GOT3 (cell line): ENCODE measurements around the gene GPRIN1.
A peak's percentile ranks its signal among the peaks of the same experiment; 100 is the strongest.

ENCODE experiments used
- DNase-seq: peaks from one replicate; lab custom pipeline; 2025; ENCODE audit warnings: mixed read lengths; lab: John Stamatoyannopoulos, UW

Gene GPRIN1

GRCh38 chr5:176609724-176610434 lies at the start of gene GPRIN1:
TSS of gene GPRIN1 (minus strand) at chr5:176610156. CDS start at chr5:176599834, 10,322 bp downstream.
- DNase-seq: peak; percentile 56

GRCh38 chr5:176659512-176659839 lies 49.5 kb upstream of the GPRIN1 start:
- no peak for DNase-seq

- no peak for DNase-seq
Observed at GRCh38 chr5:176658817-176659511, 49.0 kb upstream of the GPRIN1 start.

DNA sequence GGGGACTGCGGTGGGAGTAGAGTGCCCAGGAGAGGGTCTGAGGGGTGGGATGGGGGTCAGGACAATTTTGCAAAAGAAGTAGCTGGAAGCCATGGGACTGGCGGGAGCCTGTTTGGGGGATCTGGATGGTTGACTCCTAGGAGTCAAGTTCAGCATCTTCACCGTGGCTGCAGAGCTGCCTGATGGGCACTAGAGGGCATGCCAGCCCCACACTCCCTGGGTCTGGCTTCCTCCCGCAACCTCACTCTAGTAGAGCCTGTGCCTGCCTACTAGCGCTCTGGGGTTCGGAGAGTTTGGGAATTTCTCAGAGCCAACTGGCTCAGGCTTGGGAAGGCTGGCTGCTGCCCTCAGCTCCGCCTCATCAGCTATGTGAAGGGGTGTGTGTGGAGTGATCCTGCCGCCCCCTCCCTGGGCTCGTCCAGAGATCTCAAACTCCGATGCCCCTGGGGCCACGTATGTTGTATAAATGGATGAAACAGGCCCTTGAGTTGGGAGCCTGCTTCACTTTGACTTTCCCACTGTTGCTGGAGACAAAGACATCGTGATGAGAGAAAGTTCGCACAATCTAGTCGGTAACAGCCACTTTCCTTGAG lies 48.1 kb upstream of the GPRIN1 start:
- DNase-seq: peak; percentile 33

DNA sequence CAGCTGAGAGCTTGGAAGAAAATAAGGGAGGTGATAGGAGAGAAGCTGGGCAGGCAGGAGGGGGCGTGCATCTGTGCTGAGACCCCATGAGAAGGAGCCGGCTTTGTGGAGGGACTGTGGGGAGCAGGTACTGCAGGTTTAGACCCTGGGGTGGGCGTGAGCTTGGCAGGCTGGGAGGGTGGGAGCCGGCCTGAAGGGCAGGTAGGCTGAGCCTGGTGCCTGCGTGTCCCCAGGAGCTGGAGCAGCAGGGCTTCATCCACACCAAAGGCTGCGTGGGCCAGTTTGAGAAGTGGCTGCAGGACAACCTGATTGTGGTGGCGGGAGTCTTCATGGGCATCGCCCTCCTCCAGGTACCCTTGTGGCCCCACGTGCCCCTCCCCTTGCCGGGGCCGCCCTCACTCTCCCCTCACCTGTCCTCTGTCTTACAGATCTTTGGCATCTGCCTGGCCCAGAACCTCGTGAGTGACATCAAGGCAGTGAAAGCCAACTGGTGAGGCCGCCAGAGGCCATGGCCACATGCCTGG lies 46.6 kb upstream of the GPRIN1 start:
- no peak for DNase-seq

DNA sequence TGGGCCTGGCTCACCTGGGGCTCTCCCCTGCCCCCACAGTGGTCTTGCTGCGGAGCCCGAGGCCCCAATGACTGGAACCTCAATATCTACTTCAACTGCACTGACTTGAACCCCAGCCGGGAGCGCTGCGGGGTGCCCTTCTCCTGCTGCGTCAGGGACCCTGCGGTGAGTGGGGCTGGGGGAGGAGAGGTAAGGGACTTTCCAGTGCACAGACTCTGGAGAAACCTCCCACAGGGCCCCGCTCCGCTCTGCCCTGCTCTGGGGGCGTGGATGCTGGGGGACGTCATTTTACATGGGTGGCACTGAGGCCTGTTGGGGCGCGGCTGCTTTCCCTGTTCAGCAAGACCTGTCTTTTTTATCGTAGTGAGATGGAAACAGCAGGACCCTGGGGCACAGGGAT lies 44.9 kb upstream of the GPRIN1 start:
- no peak for DNase-seq

- DNase-seq: no peak
Observed at GRCh38 chr5:176653401-176654385, 43.7 kb upstream of the GPRIN1 start.

GRCh38 chr5:176652136-176652535 lies 42.2 kb upstream of the GPRIN1 start:
- no peak for DNase-seq

- DNase-seq: no peak
Observed at GRCh38 chr5:176651472-176651980, 41.6 kb upstream of the GPRIN1 start.

GRCh38 chr5:176650354-176650884 lies 40.5 kb upstream of the GPRIN1 start:
- DNase-seq: no peak

DNA sequence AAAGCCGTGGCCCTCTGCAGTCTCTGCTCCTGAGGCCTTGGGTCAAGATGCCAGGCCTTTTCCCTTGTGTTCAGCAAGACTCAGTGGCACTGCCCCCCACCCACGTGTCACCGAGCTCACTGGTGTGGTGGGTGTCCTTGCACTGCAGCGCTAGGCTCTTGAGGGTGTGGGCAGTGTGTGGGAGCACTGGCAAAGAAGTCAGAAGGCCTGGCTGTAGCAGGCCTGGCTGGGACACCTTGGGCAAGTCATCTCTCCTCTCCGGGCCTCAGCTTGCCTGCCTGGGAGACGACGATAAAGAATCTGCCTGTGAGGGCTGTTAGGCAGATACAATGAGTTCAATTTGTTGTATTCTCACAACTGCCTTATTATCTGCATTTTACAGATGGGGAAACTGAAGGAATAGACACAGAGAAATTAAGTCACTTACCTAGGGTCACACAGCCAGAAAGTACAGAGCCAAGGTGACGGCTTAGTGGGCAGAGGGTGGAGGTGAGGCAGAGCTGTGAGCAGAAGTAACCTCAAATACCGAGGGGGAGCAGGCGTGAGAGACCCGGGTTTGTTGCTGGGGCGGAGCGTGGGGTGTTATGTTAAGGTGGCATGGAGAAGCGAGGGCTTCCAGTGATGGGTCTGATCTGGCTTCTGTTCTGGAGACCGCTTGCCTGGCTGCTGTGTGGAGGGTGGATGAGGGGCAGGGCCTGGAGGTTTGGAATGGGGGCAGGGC lies 38.7 kb upstream of the GPRIN1 start:
- no peak for DNase-seq

- DNase-seq: no peak
Observed at GRCh38 chr5:176647843-176648473, 38.0 kb upstream of the GPRIN1 start.

GRCh38 chr5:176647030-176647842 lies 37.3 kb upstream of the GPRIN1 start, which contains the start of gene TSPAN17:
TSS of gene TSPAN17 (plus strand) at chr5:176647484. CDS start at chr5:176647616, 132 bp downstream.
- peak; percentile 99 for DNase-seq

DNA sequence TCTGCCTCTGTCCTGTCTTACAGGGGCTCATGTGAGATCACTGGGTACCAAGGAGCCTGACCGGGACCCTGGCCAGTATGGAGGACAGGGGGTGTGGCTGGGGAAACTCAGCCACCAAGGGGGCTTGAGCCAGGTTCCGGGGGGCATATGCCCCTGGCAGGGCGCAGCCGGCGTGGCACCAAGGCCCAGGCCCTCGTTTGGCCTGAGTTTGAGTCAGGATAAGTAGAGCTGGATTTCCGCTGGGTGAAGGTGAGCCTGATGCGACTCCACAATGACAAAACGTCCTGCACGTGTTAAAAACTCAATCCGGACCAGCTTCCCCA lies 36.7 kb upstream of the GPRIN1 start:
- DNase-seq: no peak

- no peak for DNase-seq
Observed at GRCh38 chr5:176646049-176646706, 36.2 kb upstream of the GPRIN1 start.

DNA sequence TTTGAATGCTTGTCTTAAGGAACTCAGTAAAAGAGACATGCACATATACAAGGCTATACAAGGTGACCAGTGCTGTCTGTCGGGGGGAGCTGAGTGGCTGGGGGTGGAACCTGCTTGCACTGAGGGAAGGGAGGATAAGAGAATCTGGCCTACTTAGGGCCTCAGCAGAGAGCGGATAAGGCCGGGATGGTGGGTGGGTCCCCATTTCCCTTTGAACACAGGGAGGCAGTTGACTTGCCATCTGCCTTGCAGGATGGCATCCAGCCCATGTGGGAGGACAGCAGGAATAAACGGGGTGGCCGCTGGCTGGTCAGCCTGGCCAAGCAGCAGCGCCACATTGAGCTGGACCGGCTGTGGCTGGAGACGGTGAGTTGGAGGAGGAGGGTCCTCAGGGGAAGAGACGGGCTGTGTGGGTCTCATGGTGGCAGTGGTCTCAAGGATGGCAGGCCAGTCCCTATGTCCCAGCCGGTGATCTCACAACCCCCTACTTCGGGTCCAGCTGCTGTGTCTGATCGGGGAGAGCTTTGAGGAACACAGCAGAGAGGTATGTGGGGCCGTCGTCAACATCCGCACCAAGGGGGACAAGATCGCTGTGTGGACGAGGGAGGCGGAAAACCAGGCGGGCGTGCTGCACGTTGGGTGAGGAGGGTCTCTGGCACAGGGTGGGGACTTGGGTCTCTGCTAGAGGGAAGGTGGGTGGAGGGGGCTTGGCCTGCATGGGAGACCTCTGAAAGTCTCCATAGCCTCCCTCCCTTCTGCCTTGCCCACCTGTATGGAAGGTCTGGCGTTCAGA lies 35.1 kb upstream of the GPRIN1 start:
- no peak for DNase-seq

DNA sequence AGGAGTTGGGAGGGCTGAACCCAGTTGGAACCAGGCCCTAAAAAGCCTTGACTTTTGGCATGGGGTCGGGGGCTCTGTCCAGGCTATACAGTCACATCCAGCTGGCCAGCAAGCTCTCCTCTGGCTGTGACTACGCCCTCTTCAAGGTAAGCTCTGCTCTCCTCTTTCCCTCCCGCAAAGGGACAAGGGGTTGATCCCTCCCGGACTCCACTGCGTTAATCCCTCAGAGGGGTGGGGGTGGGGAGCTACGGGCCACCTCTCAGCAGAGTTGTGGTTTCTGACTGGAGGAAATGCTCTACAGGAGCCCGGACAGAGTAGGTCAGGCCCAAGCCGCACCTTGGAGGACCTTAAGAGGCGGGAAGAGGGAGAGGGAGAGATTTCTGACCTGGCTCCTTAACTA lies 34.3 kb upstream of the GPRIN1 start:
- no peak for DNase-seq
